Measurements from ENCODE around the gene HTR6. TPM values are rescaled to one million over a fixed set of nuclear protein-coding genes. Genes with fewer than 3 reads are reported as not detected.
A peak's percentile ranks its signal among the peaks of the same experiment; 100 is the strongest.
"Not testable (repeated sequence)": the region's sequence is repeated elsewhere in the genome, so short reads cannot be mapped to it uniquely, and the experiment has no call there.

HTR6 gene
- total RNA-seq, 1 donor from 2014 or later: not detected

- no peak for TF ChIP-seq CTCF (IDR thresholded peaks at IDR 0.05; ENCODE audit: unreplicated experiment)
- DNase-seq (ENCODE audit: low spot score): no peak
- Mint-ChIP-seq H3K4me3 (ENCODE audit: unreplicated experiment) (no peak overlapping the region), H3K9me3 (ENCODE audit: unreplicated experiment) (no peaks in the 10 kb centered on the region), H3K27me3 (ENCODE audit: unreplicated experiment) (peaks cover 4% of the 10 kb centered on the region), H3K4me1 (ENCODE audit: unreplicated experiment) (peaks cover 2% of the 10 kb centered on the region), H3K27ac (ENCODE audit: unreplicated experiment) (no peak overlapping the region), H3K36me3 (ENCODE audit: low read depth, unreplicated experiment) (no peaks in the 10 kb centered on the region)
Measured at GRCh38 chr1:19637606-19638005, 27.1 kb upstream of the HTR6 start.

DNA sequence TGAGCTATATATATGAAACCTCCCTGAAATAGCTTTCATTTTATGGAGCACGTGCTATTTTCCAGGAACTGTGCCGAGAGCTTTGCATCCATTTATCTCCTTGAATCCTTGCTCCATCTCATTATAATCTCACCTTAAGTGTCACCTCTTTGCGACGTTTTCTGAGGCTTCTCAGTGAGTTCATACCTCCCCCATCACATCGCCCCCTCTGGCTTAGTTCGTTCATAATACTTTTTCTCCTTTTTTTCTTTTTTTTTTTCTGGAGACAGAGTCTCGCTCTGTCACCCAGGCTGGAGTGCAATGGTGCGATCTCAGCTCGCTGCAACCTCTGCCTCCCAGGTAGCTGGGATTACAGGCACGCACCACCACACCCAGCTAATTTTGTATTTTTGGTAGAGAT, 25.4 kb upstream of the HTR6 start:
- H3K36me3 Mint-ChIP-seq (ENCODE audit: low read depth, unreplicated experiment); H3K4me1 Mint-ChIP-seq (ENCODE audit: unreplicated experiment); H3K27ac Mint-ChIP-seq (ENCODE audit: unreplicated experiment); H3K4me3 Mint-ChIP-seq (ENCODE audit: unreplicated experiment); DNase-seq (ENCODE audit: low spot score); H3K9me3 Mint-ChIP-seq (ENCODE audit: unreplicated experiment): not testable (repeated sequence)
- peaks cover 13% of the 10 kb centered on the region for H3K27me3 Mint-ChIP-seq (ENCODE audit: unreplicated experiment)

DNA sequence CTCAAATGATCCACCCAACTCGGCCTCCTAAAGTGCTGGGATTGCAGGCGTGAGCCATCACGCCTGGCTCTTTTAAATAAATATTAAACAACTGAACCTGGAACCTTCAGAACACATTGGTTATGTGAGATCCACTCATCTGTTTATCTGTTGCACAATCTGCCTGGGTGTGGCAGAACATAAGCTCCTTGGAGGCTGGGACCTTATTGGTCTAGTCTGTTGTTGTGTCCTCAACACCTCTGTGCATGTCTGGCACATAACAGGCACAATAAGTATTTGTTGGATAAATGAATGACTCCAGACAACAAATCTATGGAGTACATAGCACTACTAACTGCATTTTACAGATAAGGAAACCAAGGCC, 24.7 kb upstream of the HTR6 start:
- H3K4me3 Mint-ChIP-seq (ENCODE audit: unreplicated experiment): no peak overlapping the region

GRCh38 chr1:19640363-19641316, 24.0 kb upstream of the HTR6 start:
- Mint-ChIP-seq H3K27me3 (ENCODE audit: unreplicated experiment) (peaks cover 11% of the 10 kb centered on the region), H3K36me3 (ENCODE audit: low read depth, unreplicated experiment) (no peaks in the 10 kb centered on the region), H3K9me3 (ENCODE audit: unreplicated experiment) (no peaks in the 10 kb centered on the region), H3K4me1 (ENCODE audit: unreplicated experiment) (peaks cover 10% of the 10 kb centered on the region), H3K4me3 (ENCODE audit: unreplicated experiment) (no peak overlapping the region), H3K27ac (ENCODE audit: unreplicated experiment) (no peak overlapping the region)
- DNase-seq (ENCODE audit: low spot score): no peak
- TF ChIP-seq CTCF (IDR thresholded peaks at IDR 0.05; ENCODE audit: unreplicated experiment): no peak

More for the DNA sequence above, 24.7 kb upstream of the HTR6 start:
- Mint-ChIP-seq H3K4me1 (ENCODE audit: unreplicated experiment) (peaks cover 10% of the 10 kb centered on the region), H3K27me3 (ENCODE audit: unreplicated experiment) (peaks cover 13% of the 10 kb centered on the region), H3K36me3 (ENCODE audit: low read depth, unreplicated experiment) (no peaks in the 10 kb centered on the region), H3K9me3 (ENCODE audit: unreplicated experiment) (no peaks in the 10 kb centered on the region), H3K27ac (ENCODE audit: unreplicated experiment) (no peak overlapping the region)
- no peak for DNase-seq (ENCODE audit: low spot score)
- no peak for TF ChIP-seq CTCF (IDR thresholded peaks at IDR 0.05; ENCODE audit: unreplicated experiment)

- Mint-ChIP-seq H3K36me3 (ENCODE audit: low read depth, unreplicated experiment) (no peaks in the 10 kb centered on the region), H3K4me1 (ENCODE audit: unreplicated experiment) (peaks cover 17% of the 10 kb centered on the region), H3K27me3 (ENCODE audit: unreplicated experiment) (peaks cover 11% of the 10 kb centered on the region), H3K4me3 (ENCODE audit: unreplicated experiment) (peak overlapping the region; percentile 86), H3K27ac (ENCODE audit: unreplicated experiment) (peak overlapping the region; percentile 67), H3K9me3 (ENCODE audit: unreplicated experiment) (no peaks in the 10 kb centered on the region)
- TF ChIP-seq CTCF (IDR thresholded peaks at IDR 0.05; ENCODE audit: unreplicated experiment): no peak
- DNase-seq (ENCODE audit: low spot score): no peak
Measured at GRCh38 chr1:19643121-19643520, 21.6 kb upstream of the HTR6 start.
